IMR-90 (cell line): ENCODE measurements around the gene MIER2. TPM values are rescaled to one million over a fixed set of nuclear protein-coding genes. Genes with fewer than 3 reads are reported as not detected.

Experiments
- ATAC-seq: fragments of 200-7000 bp; cut with Tn5 transposase; 2 replicates; pipeline ENCODE4 v1.9.1; 2020; ENCODE audit warnings: low read depth, mild to moderate bottlenecking, moderate library complexity
- BruUV-seq: library from RNA; stranded (reverse); fragments of 400-500 nt; replicated peaks from 2 replicates; lab custom pipeline; 2021; lab: Mats Ljungman, UMichigan
- CTCF ChIA-PET: fragments of 300-600 bp; formaldehyde crosslinking; extraction: SDS; loops from one replicate; lab custom pipeline; 2021; ENCODE audit warnings: antibody characterized with exemption; lab: Yijun Ruan, JAX
- POLR2A ChIA-PET: fragments of 300-600 bp; sonication (Branson Sonifier 250); formaldehyde crosslinking; loops from one replicate; lab custom pipeline; 2022; ENCODE audit warnings: antibody characterized with exemption; ENCODE audit not compliant: unreplicated experiment; lab: Charles Lee
- DNase-seq: peaks from one replicate; pipeline ENCODE4 v3.0.0; 2013
- H2AFZ ChIP-seq: replicated peaks from 2 replicates; pipeline ENCODE3; 2013; ENCODE audit warnings: low read length, mild to moderate bottlenecking; ENCODE audit not compliant: poor library complexity
- H2AK5ac ChIP-seq: 2 replicates; pipeline ENCODE4 v1.6.1; 2013; ENCODE audit warnings: low read depth, low read length, inconsistent platforms
- H2AK9ac ChIP-seq: replicated peaks from 2 replicates; pipeline ENCODE3; 2013; ENCODE audit warnings: mild to moderate bottlenecking, low read depth, low read length, moderate library complexity; ENCODE audit not compliant: poor library complexity
- H2BK120ac ChIP-seq: 2 replicates; pipeline ENCODE4 v1.6.1; 2013; ENCODE audit warnings: low read depth, low read length, inconsistent platforms
- H2BK15ac ChIP-seq: 3 replicates; pipeline ENCODE4 v1.6.1; 2013; ENCODE audit warnings: low read depth, low read length, inconsistent platforms
- H2BK20ac ChIP-seq: 2 replicates; pipeline ENCODE4 v1.6.1; 2013; ENCODE audit warnings: low read depth, mild to moderate bottlenecking, inconsistent platforms, low read length, moderate library complexity
- H2BK5ac ChIP-seq: 2 replicates; pipeline ENCODE4 v1.6.1; 2013; ENCODE audit warnings: mild to moderate bottlenecking, low read depth, low read length, inconsistent platforms; ENCODE audit not compliant: poor library complexity, severe bottlenecking
- H3K14ac ChIP-seq: replicated peaks from 2 replicates; pipeline ENCODE4 v1.6.1; 2013; ENCODE audit warnings: low read depth, low read length, inconsistent platforms
- H3K18ac ChIP-seq: 2 replicates; pipeline ENCODE4 v1.6.1; 2013; ENCODE audit warnings: low read depth, low read length, control low read depth
- H3K23ac ChIP-seq: 2 replicates; pipeline ENCODE4 v1.6.1; 2013; ENCODE audit warnings: low read depth, low read length, inconsistent platforms
- H3K27ac ChIP-seq: 2 replicates; pipeline ENCODE4 v1.5.1; 2013; ENCODE audit warnings: mild to moderate bottlenecking, control low read depth, low read length; ENCODE audit not compliant: insufficient read depth
- H3K27me3 ChIP-seq: 2 replicates; pipeline ENCODE4 v1.6.1; 2013; ENCODE audit warnings: low read length; ENCODE audit not compliant: control insufficient read depth, insufficient read depth
- H3K36me3 ChIP-seq: 2 replicates; pipeline ENCODE4 v1.6.1; 2013; ENCODE audit warnings: low read length, mixed read lengths; ENCODE audit not compliant: control insufficient read depth, insufficient read depth
- H3K4ac ChIP-seq: 2 replicates; pipeline ENCODE4 v1.6.1; 2013; ENCODE audit warnings: low read depth, low read length, inconsistent platforms
- H3K4me1 ChIP-seq: 2 replicates; pipeline ENCODE4 v1.6.1; 2013; ENCODE audit warnings: low read length, mixed read lengths; ENCODE audit not compliant: control insufficient read depth, insufficient read depth
- H3K4me2 ChIP-seq: 2 replicates; pipeline ENCODE4 v1.6.1; 2013; ENCODE audit warnings: low read depth, mild to moderate bottlenecking, control low read depth, low read length, moderate library complexity
- H3K4me3 ChIP-seq: 2 replicates; pipeline ENCODE4 v1.5.1; 2013; ENCODE audit warnings: low read depth, mild to moderate bottlenecking, control low read depth, low read length, moderate library complexity; ENCODE audit not compliant: insufficient read depth
- H3K56ac ChIP-seq: 2 replicates; pipeline ENCODE4 v1.6.1; 2013; ENCODE audit warnings: low read length, inconsistent platforms; ENCODE audit not compliant: insufficient read depth; ENCODE audit errors: extremely low read depth
- H3K79me1 ChIP-seq, 2 experiments: 2 replicates each; pipeline ENCODE4 v1.6.1; 2013; ENCODE audit warnings: low read length in 2 of 2, inconsistent platforms in 1 of 2, low read depth in 1 of 2
- H3K9ac ChIP-seq: 2 replicates; pipeline ENCODE4 v1.6.1; 2013; ENCODE audit warnings: low read depth, low read length, control low read depth
- H3K9me1 ChIP-seq: 2 replicates; pipeline ENCODE4 v1.6.1; 2013; ENCODE audit warnings: low read length, inconsistent platforms; ENCODE audit not compliant: insufficient read depth
- H3K9me3 ChIP-seq: 2 replicates; pipeline ENCODE4 v1.6.1; 2013; ENCODE audit warnings: low read length; ENCODE audit not compliant: control insufficient read depth, insufficient read depth
- H4K20me1 ChIP-seq: 2 replicates; pipeline ENCODE4 v1.6.1; 2013; ENCODE audit warnings: low read length, inconsistent platforms; ENCODE audit not compliant: insufficient read depth
- H4K5ac ChIP-seq: 2 replicates; pipeline ENCODE4 v1.6.1; 2013; ENCODE audit warnings: mild to moderate bottlenecking, low read depth, low read length, control low read depth
- H4K8ac ChIP-seq, 2 experiments: 2 replicates each; pipeline ENCODE4 v1.6.1; 2013; ENCODE audit warnings: low read depth in 2 of 2, low read length in 2 of 2, control low read depth in 1 of 2, inconsistent platforms in 1 of 2
- H4K91ac ChIP-seq: 2 replicates; pipeline ENCODE4 v1.6.1; 2013; ENCODE audit warnings: low read depth, low read length, inconsistent platforms; ENCODE audit not compliant: insufficient read depth
- FOS ChIP-seq: fragments of 150-350 bp; IDR thresholded peaks from 2 replicates; pipeline ENCODE4 v1.6.1; 2016; ENCODE audit warnings: low read depth, low read length
- POLR2A ChIP-seq: IDR thresholded peaks from 2 replicates; pipeline ENCODE4 v1.6.1; 2012; ENCODE audit warnings: mild to moderate bottlenecking, low read depth, low read length
- RAD21 ChIP-seq: IDR thresholded peaks from 2 replicates; pipeline ENCODE4 v1.6.1; 2012; ENCODE audit warnings: low read length, improper control_type of control experiment
- RCOR1 ChIP-seq: IDR thresholded peaks from 2 replicates; pipeline ENCODE4 v1.6.1; 2012; ENCODE audit warnings: mild to moderate bottlenecking, low read length, improper control_type of control experiment; ENCODE audit not compliant: insufficient replicate concordance
- WGBS, 2 experiments: methylation state at CpG; one replicate each; pipeline versions ENCODE4 v1.1.5 to v1.1.7; 2013; ENCODE audit warnings: missing lambda C conversion rate in 2 of 2; ENCODE audit not compliant: insufficient read length in 1 of 2; ENCODE audit errors: extremely low coverage in 2 of 2; 5-methylcytosine and 5-hydroxymethylcytosine counted together
- dilution Hi-C: fragments of 300-500 bp; cut with HindIII; formaldehyde crosslinking; loops from one replicate; pipeline ENCODE4 v1.14.3; 2018; ENCODE audit warnings: low sequenced_read_pairs; ENCODE audit not compliant: unreplicated experiment
- in situ Hi-C: fragments of 300-500 bp; cut with MboI; formaldehyde crosslinking; loops from 3 replicates; pipeline ENCODE4 v1.14.3; 2019; ENCODE audit warnings: low sequenced_read_pairs, inconsistent platforms, mixed read lengths
- intact Hi-C: fragments of 100-400 bp; cut with micrococcal nuclease; formaldehyde crosslinking; loops from 2 replicates; pipeline ENCODE4 v1.10.0; 2022
- polyA plus RNA-seq, 3 experiments: library from polyadenylated mRNA; depleted of rRNA; stranded (reverse); fragments of >200 nt; gene quantifications; 2 replicates each; pipeline ENCODE4 v1.2.3, GENCODE V29; 2012; ENCODE audit warnings: low replicate concordance in 1 of 3
- total RNA-seq: library from RNA; depleted of rRNA; stranded (reverse); fragments of >200 nt; gene quantifications from 2 replicates; pipeline ENCODE4 v1.2.3, GENCODE V29; 2012

MIER2 gene
- total and polyA plus RNA-seq, 2 of the 4 experiments (the other 2 are of a cell fraction) = 28.0 to 28.4 TPM

DNA sequence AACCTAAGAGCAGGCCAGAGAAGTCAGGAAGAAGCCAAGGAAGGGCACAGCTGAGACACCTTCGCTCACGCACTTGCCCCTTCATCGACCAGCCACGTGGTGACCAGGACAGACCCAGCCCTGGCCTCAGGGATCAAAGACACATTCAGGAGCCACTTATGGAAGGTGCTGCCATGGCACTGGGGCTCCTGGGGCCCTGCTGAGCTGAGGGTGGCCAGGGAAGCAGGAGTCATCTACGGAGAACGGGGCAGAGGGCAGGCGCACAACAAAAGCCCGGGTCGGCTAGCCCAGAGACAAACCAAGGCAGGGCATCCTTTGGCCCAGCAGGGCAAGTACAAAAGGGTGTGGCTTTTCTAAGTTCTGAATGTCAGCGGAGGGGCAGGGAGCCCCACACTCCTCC is 55.7 kb downstream of the MIER2 start:
- H3K36me3 ChIP-seq = no peaks in the 10 kb centered on the region
- no peaks in the 10 kb centered on the region; the same call in 1 of the 2 replicates for H3K4me1 ChIP-seq
- H3K9me3 ChIP-seq = no peaks in the 10 kb centered on the region
- BruUV-seq = no TSS peak
- H3K79me1 ChIP-seq = no peaks in the 10 kb centered on the region
- WGBS, 2 experiments = 75% methylated on average over 9 of the region's 10 CpGs; no CpG with 5 or more reads in 1 of the 2 experiments
- H3K23ac ChIP-seq = no peak overlapping the region
- no peak overlapping the region for H3K14ac ChIP-seq
- peaks cover 42% of the 10 kb centered on the region for H3K27me3 ChIP-seq
- no peak overlapping the region for H2BK120ac ChIP-seq
- no peak overlapping the region for H2BK5ac ChIP-seq
- H4K20me1 ChIP-seq = no peaks in the 10 kb centered on the region; the same call in 1 of the 2 replicates
- ChIA-PET POLR2A (interaction anchor here (0.6 kb wide), 1 partner anchor 56 kb away, joined by 3 read pairs; no protein-coding TSS in a partner anchor), CTCF (no interaction called here)
- H3K4me2 ChIP-seq = no peak overlapping the region
- no peak for ATAC-seq
- no peak overlapping the region for H2AK5ac ChIP-seq
- H3K18ac ChIP-seq = no peak overlapping the region
- no peak overlapping the region for H3K56ac ChIP-seq
- H3K4ac ChIP-seq = no peak overlapping the region
- no peak for TF ChIP-seq RCOR1
- TF ChIP-seq FOS = no peak
- TF ChIP-seq RAD21 = no peak
- TF ChIP-seq POLR2A = no peak
- no peak overlapping the region for H4K5ac ChIP-seq
- no peak overlapping the region for H2AFZ ChIP-seq
- no peaks in the 10 kb centered on the region for H3K9me1 ChIP-seq
- in situ Hi-C loops = no loop called here
- intact Hi-C loops = no loop called here
- dilution Hi-C loops = no loop called here
- no peak for DNase-seq
- H4K8ac ChIP-seq = no peak overlapping the region
- H2AK9ac ChIP-seq = no peak overlapping the region
- H2BK15ac ChIP-seq = no peak overlapping the region
- H3K27ac ChIP-seq = no peak overlapping the region
- H2BK20ac ChIP-seq = no peak overlapping the region
- H3K9ac ChIP-seq = no peak overlapping the region
- H3K4me3 ChIP-seq = no peak overlapping the region
- no peak overlapping the region for H4K91ac ChIP-seq
